C4-2B (cell line): ENCODE data around the gene NDE1.

ENCODE experiments used
- H3K27ac ChIP-seq: fragments of 450-650 bp; 2 replicates; pipeline ENCODE4 v1.5.1; 2017
- CTCF ChIP-seq: fragments of 450-650 bp; conservative IDR thresholded peaks from 2 replicates; pipeline ENCODE4 v1.5.1; 2017; ENCODE audit warnings: mild to moderate bottlenecking
- ZFX ChIP-seq: fragments of 450-650 bp; IDR thresholded peaks from 2 replicates; pipeline ENCODE4 v1.6.1; 2017

NDE1 gene

GRCh38 chr16:15616475-15617165 is 33.4 kb upstream of the NDE1 start:
- TF ChIP-seq CTCF (no peak), ZFX (no peak)

GRCh38 chr16:15617901-15618300 is 32.1 kb upstream of the NDE1 start:
- TF ChIP-seq CTCF: no peak
- no peak for TF ChIP-seq ZFX
- no peak overlapping the region for H3K27ac ChIP-seq

More at GRCh38 chr16:15616475-15617165, 33.4 kb upstream of the NDE1 start:
- no peak overlapping the region for H3K27ac ChIP-seq

GRCh38 chr16:15618392-15618791 is 31.7 kb upstream of the NDE1 start:
- TF ChIP-seq CTCF (no peak), ZFX (no peak)
- H3K27ac ChIP-seq: no peak overlapping the region

GRCh38 chr16:15620611-15621195 is 29.3 kb upstream of the NDE1 start:
- H3K27ac ChIP-seq: no peak overlapping the region
- TF ChIP-seq CTCF: no peak
- TF ChIP-seq ZFX: no peak

GRCh38 chr16:15621456-15621855 is 28.6 kb upstream of the NDE1 start:
- TF ChIP-seq CTCF (no peak), ZFX (no peak)
- H3K27ac ChIP-seq: no peak overlapping the region

GRCh38 chr16:15621889-15622288 is 28.2 kb upstream of the NDE1 start:
- H3K27ac ChIP-seq: no peak overlapping the region
- no peak for TF ChIP-seq ZFX
- TF ChIP-seq CTCF: no peak

GRCh38 chr16:15631730-15632409 is 18.2 kb upstream of the NDE1 start:
- H3K27ac ChIP-seq: no peak overlapping the region
- no peak for TF ChIP-seq CTCF
- no peak for TF ChIP-seq ZFX
